Raji (cell line): ENCODE data around the gene VEGFB.
A peak's percentile ranks its signal among the peaks of the same experiment; 100 is the strongest.

ENCODE experiments used
- POLR2A ChIP-seq: IDR thresholded peaks from 2 replicates; pipeline ENCODE4 v1.6.1; 2011; ENCODE audit warnings: low read depth, low read length, control low read depth; ENCODE audit not compliant: insufficient read depth

Gene VEGFB

GRCh38 chr11:64233913-64234586, at the start of gene VEGFB:
VEGFB (plus strand) TSS chr11:64234584; CDS start chr11:64234834, 250 bp downstream.
- TF ChIP-seq POLR2A = no peak; the same call in 1 of the 2 replicates

GRCh38 chr11:64185175-64185692, 49.1 kb upstream of the VEGFB start:
- peak; percentile 95 for TF ChIP-seq POLR2A

GRCh38 chr11:64185693-64186491, 48.5 kb upstream of the VEGFB start, which contains the start of gene STIP1:
STIP1 (plus strand) TSS chr11:64186171; CDS start chr11:64186262, 91 bp downstream.
- peak; percentile 45; the same call in 1 of the 2 replicates for TF ChIP-seq POLR2A

- no peak for TF ChIP-seq POLR2A
Observed at GRCh38 chr11:64186492-64187165, 47.8 kb upstream of the VEGFB start.

- TF ChIP-seq POLR2A = no peak
Observed at GRCh38 chr11:64192434-64192833, 42.0 kb upstream of the VEGFB start.

GRCh38 chr11:64196626-64197025, 37.8 kb upstream of the VEGFB start:
- TF ChIP-seq POLR2A = no peak

GRCh38 chr11:64198511-64198910, 35.9 kb upstream of the VEGFB start:
- TF ChIP-seq POLR2A = no peak

GRCh38 chr11:64201543-64201942, 32.8 kb upstream of the VEGFB start:
- TF ChIP-seq POLR2A = no peak

GRCh38 chr11:64202992-64203391, 31.4 kb upstream of the VEGFB start:
- TF ChIP-seq POLR2A = no peak

GRCh38 chr11:64203421-64204079, 30.8 kb upstream of the VEGFB start:
- no peak for TF ChIP-seq POLR2A

GRCh38 chr11:64204080-64204440, 30.3 kb upstream of the VEGFB start:
- TF ChIP-seq POLR2A = no peak

GRCh38 chr11:64204464-64204989, 29.9 kb upstream of the VEGFB start:
- TF ChIP-seq POLR2A = 0 out of 2 replicates have a peak, but pooled peaks have one; percentile 34

- peak; percentile 73 for TF ChIP-seq POLR2A
Observed at GRCh38 chr11:64206457-64207255, 27.7 kb upstream of the VEGFB start, which contains the start of gene FERMT3. FERMT3 (plus strand) TSS chr11:64206721; CDS start chr11:64207365, 644 bp downstream.
